Skeletal muscle satellite cell (primary cell): ENCODE results near the gene GTF2B.
"Not testable (repeated sequence)": the region's sequence is repeated elsewhere in the genome, so short reads cannot be mapped to it uniquely, and the experiment has no call there.

Experiments used
- H3K27me3 ChIP-seq: 2 replicates; pipeline ENCODE4 v1.7.0; 2013; ENCODE audit warnings: low read length; ENCODE audit not compliant: control insufficient read depth, insufficient read depth
- H3K36me3 ChIP-seq: 2 replicates; pipeline ENCODE4 v1.7.0; 2013; ENCODE audit warnings: mild to moderate bottlenecking, control low read depth, low read length; ENCODE audit not compliant: insufficient read depth
- H3K4me1 ChIP-seq: 2 replicates; pipeline ENCODE4 v1.7.0; 2013; ENCODE audit warnings: low read length; ENCODE audit not compliant: control insufficient read depth, insufficient read depth
- H3K4me2 ChIP-seq: 2 replicates; pipeline ENCODE4 v1.7.0; 2013; ENCODE audit warnings: mild to moderate bottlenecking, low read length
- H3K4me3 ChIP-seq: 2 replicates; pipeline ENCODE4 v1.7.0; 2013; ENCODE audit warnings: low read length
- H3K9ac ChIP-seq: 2 replicates; pipeline ENCODE4 v1.7.0; 2013; ENCODE audit warnings: mild to moderate bottlenecking, low read depth, low read length, moderate library complexity
- H3K9me3 ChIP-seq: replicated peaks from 2 replicates; pipeline ENCODE4 v1.7.0; 2013; ENCODE audit warnings: mild to moderate bottlenecking, control low read depth, low read length

The GTF2B gene

GRCh38 chr1:88880717-88881116 is 10.7 kb downstream of the GTF2B start:
- not testable (repeated sequence) for H3K27me3 ChIP-seq, H3K4me1 ChIP-seq, H3K4me3 ChIP-seq, H3K9ac ChIP-seq, H3K4me2 ChIP-seq, H3K9me3 ChIP-seq
- peaks cover 52% of the 10 kb centered on the region for H3K36me3 ChIP-seq

GRCh38 chr1:88878731-88879130 is 12.6 kb downstream of the GTF2B start:
- Histone ChIP-seq H3K4me1 (peaks cover 3% of the 10 kb centered on the region), H3K9me3 (no peaks in the 10 kb centered on the region), H3K4me3 (no peak overlapping the region), H3K4me2 (no peak overlapping the region), H3K36me3 (peaks cover 40% of the 10 kb centered on the region), H3K27me3 (no peaks in the 10 kb centered on the region), H3K9ac (no peak overlapping the region)

- H3K9me3 ChIP-seq: no peaks in the 10 kb centered on the region
- H3K27me3 ChIP-seq: no peaks in the 10 kb centered on the region
- H3K4me2 ChIP-seq: no peak overlapping the region
- H3K9ac ChIP-seq: no peak overlapping the region
- peaks cover 34% of the 10 kb centered on the region for H3K36me3 ChIP-seq
- H3K4me1 ChIP-seq: peaks cover 3% of the 10 kb centered on the region
- no peak overlapping the region for H3K4me3 ChIP-seq
Observed at GRCh38 chr1:88877911-88878310, 13.5 kb downstream of the GTF2B start.

- Histone ChIP-seq H3K4me1 (peaks cover 3% of the 10 kb centered on the region), H3K9me3 (no peaks in the 10 kb centered on the region), H3K4me3 (no peak overlapping the region), H3K4me2 (no peak overlapping the region), H3K9ac (no peak overlapping the region), H3K27me3 (no peaks in the 10 kb centered on the region), H3K36me3 (peaks cover 29% of the 10 kb centered on the region)
Observed at GRCh38 chr1:88877382-88877825, 14.0 kb downstream of the GTF2B start.

GRCh38 chr1:88876573-88877365 is 14.6 kb downstream of the GTF2B start:
- H3K4me2 ChIP-seq: no peak overlapping the region
- peaks cover 3% of the 10 kb centered on the region for H3K4me1 ChIP-seq
- H3K36me3 ChIP-seq: peaks cover 25% of the 10 kb centered on the region
- H3K4me3 ChIP-seq: no peak overlapping the region
- H3K9ac ChIP-seq: no peak overlapping the region
- H3K9me3 ChIP-seq: no peaks in the 10 kb centered on the region
- no peaks in the 10 kb centered on the region for H3K27me3 ChIP-seq

- Histone ChIP-seq H3K9me3 (no peaks in the 10 kb centered on the region), H3K4me2 (no peak overlapping the region), H3K36me3 (peaks cover 17% of the 10 kb centered on the region), H3K4me3 (no peak overlapping the region), H3K9ac (no peak overlapping the region), H3K4me1 (peaks cover 3% of the 10 kb centered on the region), H3K27me3 (no peaks in the 10 kb centered on the region)
Observed at GRCh38 chr1:88875595-88875994, 15.8 kb downstream of the GTF2B start.

GRCh38 chr1:88873737-88874349 is 17.5 kb downstream of the GTF2B start:
- H3K36me3 ChIP-seq: peaks cover 11% of the 10 kb centered on the region
- H3K9me3 ChIP-seq: no peaks in the 10 kb centered on the region
- H3K27me3 ChIP-seq: no peaks in the 10 kb centered on the region
- H3K4me3 ChIP-seq: no peak overlapping the region
- no peak overlapping the region for H3K9ac ChIP-seq
- H3K4me1 ChIP-seq: peaks cover 3% of the 10 kb centered on the region
- no peak overlapping the region for H3K4me2 ChIP-seq

GRCh38 chr1:88869644-88870043 is 21.7 kb downstream of the GTF2B start:
- H3K9ac ChIP-seq, H3K4me3 ChIP-seq, H3K9me3 ChIP-seq, H3K4me2 ChIP-seq, H3K36me3 ChIP-seq, H3K27me3 ChIP-seq, H3K4me1 ChIP-seq: not testable (repeated sequence)

- Histone ChIP-seq H3K9ac (no peak overlapping the region), H3K4me2 (no peak overlapping the region), H3K36me3 (no peaks in the 10 kb centered on the region), H3K4me1 (peaks cover 8% of the 10 kb centered on the region), H3K27me3 (no peaks in the 10 kb centered on the region), H3K4me3 (no peak overlapping the region), H3K9me3 (no peaks in the 10 kb centered on the region)
Observed at GRCh38 chr1:88867743-88868521, 23.4 kb downstream of the GTF2B start.

GRCh38 chr1:88851303-88852063 is 39.9 kb downstream of the GTF2B start:
- Histone ChIP-seq H3K9ac (no peak overlapping the region), H3K27me3 (no peaks in the 10 kb centered on the region), H3K4me3 (no peak overlapping the region), H3K36me3 (peaks cover 29% of the 10 kb centered on the region), H3K9me3 (no peaks in the 10 kb centered on the region), H3K4me1 (peaks cover 3% of the 10 kb centered on the region), H3K4me2 (no peak overlapping the region)

- Histone ChIP-seq H3K4me3 (no peak overlapping the region), H3K4me2 (no peak overlapping the region), H3K27me3 (no peaks in the 10 kb centered on the region), H3K9ac (no peak overlapping the region), H3K36me3 (peaks cover 10% of the 10 kb centered on the region), H3K4me1 (no peaks in the 10 kb centered on the region), H3K9me3 (no peaks in the 10 kb centered on the region)
Observed at GRCh38 chr1:88847643-88848042, 43.7 kb downstream of the GTF2B start.
